K562 (cell line): ENCODE data around the gene LRP1.

Experiments
- C11orf30 ChIP-seq: fragments of 450-650 bp; IDR thresholded peaks from 2 replicates; pipeline ENCODE4 v1.6.1; 2016; ENCODE audit warnings: low read depth, mild to moderate bottlenecking
- CHD2 ChIP-seq: IDR thresholded peaks from 2 replicates; pipeline ENCODE4 v1.6.1; 2011; ENCODE audit warnings: low read depth, low read length
- IRF2 ChIP-seq: sonication (generic); formaldehyde crosslinking; IDR thresholded peaks from 2 replicates; pipeline ENCODE4 v1.8.1; 2022; ENCODE audit warnings: mild to moderate bottlenecking, missing genetic modification reagents
- KAT8 ChIP-seq: fragments of 450-650 bp; IDR thresholded peaks from 2 replicates; pipeline ENCODE4 v1.6.1; 2016; ENCODE audit warnings: low read depth, mild to moderate bottlenecking
- PHF8 ChIP-seq: fragments of 200-600 bp; sonication (generic); IDR thresholded peaks from 2 replicates; pipeline ENCODE4 v1.6.1; 2012; ENCODE audit warnings: mixed run types, mild to moderate bottlenecking, inconsistent platforms, low read length, moderate library complexity, borderline replicate concordance
- POLR2A ChIP-seq: fragments of 450-650 bp; conservative IDR thresholded peaks from 2 replicates; pipeline ENCODE4 v1.6.1; 2016
- SETDB1 ChIP-seq: IDR thresholded peaks from one replicate; pipeline ENCODE4 v1.6.1; 2012; ENCODE audit warnings: low read length, control low read depth, inconsistent platforms
- SP1 ChIP-seq: sonication (generic); formaldehyde crosslinking; IDR thresholded peaks from 2 replicates; pipeline ENCODE4 v1.8.1; 2022; ENCODE audit warnings: mild to moderate bottlenecking, missing genetic modification reagents
- ZNF274 ChIP-seq: IDR thresholded peaks from 2 replicates; pipeline ENCODE4 v1.6.1; 2011; ENCODE audit warnings: low read depth, mild to moderate bottlenecking, low read length, moderate library complexity, borderline replicate concordance
- TF ChIP-seq, protein P1 (sequence below), 3 experiments: IDR thresholded peaks in 2 of 3; conservative IDR thresholded peaks in 1 of 3; 2 replicates each; pipeline ENCODE4 v1.5.1; 2011 to 2012; ENCODE audit warnings: low read length in 3 of 3, mild to moderate bottlenecking in 3 of 3, control low read depth in 2 of 3, improper control_type of control experiment in 1 of 3, inconsistent platforms in 1 of 3, low read depth in 1 of 3, mixed read lengths in 1 of 3, moderate library complexity in 1 of 3; ENCODE audit not compliant: insufficient read depth in 2 of 3
- TF ChIP-seq, protein P2 (sequence below): sonication (generic); formaldehyde crosslinking; IDR thresholded peaks from 2 replicates; pipeline ENCODE4 v1.8.0; 2023; ENCODE audit warnings: mild to moderate bottlenecking, missing genetic modification reagents

DNA sequence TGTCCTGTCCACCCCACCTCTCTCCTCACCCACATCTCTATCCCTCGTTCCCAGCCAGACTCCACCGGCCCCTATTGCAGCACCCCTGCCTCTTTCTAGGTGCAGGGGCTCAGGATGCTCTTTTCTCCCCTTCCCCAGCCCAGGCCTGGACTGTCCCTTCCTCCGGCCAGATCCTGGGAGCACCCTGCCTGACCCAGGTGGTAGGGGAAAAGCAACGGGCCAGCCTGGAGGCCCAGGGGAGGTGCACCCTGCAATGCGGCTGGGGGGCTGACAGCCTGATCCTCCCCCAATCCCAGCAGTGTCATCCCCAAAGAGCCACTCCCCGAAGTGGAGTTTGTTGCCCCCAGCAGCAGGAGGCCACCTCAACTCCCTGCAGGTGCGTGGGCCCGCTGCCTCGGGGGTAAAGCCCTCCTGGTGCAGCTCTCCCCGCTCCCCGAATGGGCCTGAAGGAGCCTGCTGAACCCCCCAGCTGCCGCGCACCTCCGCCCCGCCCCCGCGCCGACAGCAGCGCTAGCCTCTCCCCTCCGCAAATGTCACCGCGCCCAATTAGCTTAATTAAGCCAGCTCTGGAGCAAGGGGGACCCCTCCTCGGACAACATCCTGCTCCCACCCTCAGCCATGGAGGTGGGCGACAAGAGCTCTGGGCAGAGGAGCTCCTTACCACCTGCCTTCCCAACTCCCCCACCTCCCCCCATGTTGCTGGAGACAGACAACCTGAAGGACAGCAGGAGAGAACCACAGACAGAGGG lies 93.1 kb downstream of the LRP1 start:
- TF ChIP-seq SP1 (CRISPR knock-in tag) (no peak), C11orf30 (no peak), PHF8 (no peak), CHD2 (no peak), KAT8 (no peak), SETDB1 (no peak), POLR2A (no peak), ZNF274 (no peak), IRF2 (CRISPR knock-in tag) (no peak)
- TF ChIP-seq, protein P1, sequence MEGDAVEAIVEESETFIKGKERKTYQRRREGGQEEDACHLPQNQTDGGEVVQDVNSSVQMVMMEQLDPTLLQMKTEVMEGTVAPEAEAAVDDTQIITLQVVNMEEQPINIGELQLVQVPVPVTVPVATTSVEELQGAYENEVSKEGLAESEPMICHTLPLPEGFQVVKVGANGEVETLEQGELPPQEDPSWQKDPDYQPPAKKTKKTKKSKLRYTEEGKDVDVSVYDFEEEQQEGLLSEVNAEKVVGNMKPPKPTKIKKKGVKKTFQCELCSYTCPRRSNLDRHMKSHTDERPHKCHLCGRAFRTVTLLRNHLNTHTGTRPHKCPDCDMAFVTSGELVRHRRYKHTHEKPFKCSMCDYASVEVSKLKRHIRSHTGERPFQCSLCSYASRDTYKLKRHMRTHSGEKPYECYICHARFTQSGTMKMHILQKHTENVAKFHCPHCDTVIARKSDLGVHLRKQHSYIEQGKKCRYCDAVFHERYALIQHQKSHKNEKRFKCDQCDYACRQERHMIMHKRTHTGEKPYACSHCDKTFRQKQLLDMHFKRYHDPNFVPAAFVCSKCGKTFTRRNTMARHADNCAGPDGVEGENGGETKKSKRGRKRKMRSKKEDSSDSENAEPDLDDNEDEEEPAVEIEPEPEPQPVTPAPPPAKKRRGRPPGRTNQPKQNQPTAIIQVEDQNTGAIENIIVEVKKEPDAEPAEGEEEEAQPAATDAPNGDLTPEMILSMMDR (IDR thresholded peaks at IDR 0.05 in 2 of 3, conservative IDR thresholded peaks at IDR 0.05 in 1 of 3; ENCODE audit: insufficient read depth in 2 of 3, low read depth in 1 of 3, low read length in 3 of 3) = no peak
- TF ChIP-seq, protein P2, sequence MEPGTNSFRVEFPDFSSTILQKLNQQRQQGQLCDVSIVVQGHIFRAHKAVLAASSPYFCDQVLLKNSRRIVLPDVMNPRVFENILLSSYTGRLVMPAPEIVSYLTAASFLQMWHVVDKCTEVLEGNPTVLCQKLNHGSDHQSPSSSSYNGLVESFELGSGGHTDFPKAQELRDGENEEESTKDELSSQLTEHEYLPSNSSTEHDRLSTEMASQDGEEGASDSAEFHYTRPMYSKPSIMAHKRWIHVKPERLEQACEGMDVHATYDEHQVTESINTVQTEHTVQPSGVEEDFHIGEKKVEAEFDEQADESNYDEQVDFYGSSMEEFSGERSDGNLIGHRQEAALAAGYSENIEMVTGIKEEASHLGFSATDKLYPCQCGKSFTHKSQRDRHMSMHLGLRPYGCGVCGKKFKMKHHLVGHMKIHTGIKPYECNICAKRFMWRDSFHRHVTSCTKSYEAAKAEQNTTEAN = no peak
